Measurements from ENCODE around the gene PIAS4.

GRCh38 chr19:4025317-4025716, 17.8 kb downstream of the PIAS4 start:
- TF ChIP-seq ZNF274 (IDR thresholded peaks at IDR 0.05; ENCODE audit: low read depth, low read length) (no peak), YY1 (IDR thresholded peaks at IDR 0.05; ENCODE audit: insufficient read depth, insufficient read length) (no peak), SUZ12 (IDR thresholded peaks at IDR 0.05; ENCODE audit: extremely low read depth, insufficient read depth, insufficient read length) (no peak)

Data from NT2/D1 (cell line).